Thymus (tissue), 11 donors: ENCODE measurements around the gene MRTFA. TPM values are rescaled to one million over a fixed set of nuclear protein-coding genes. Genes with fewer than 3 reads are reported as not detected.
"Not testable (repeated sequence)": the region's sequence is repeated elsewhere in the genome, so short reads cannot be mapped to it uniquely, and the experiment has no call there.

Source experiments
- DNase-seq, 9 donors: peaks; one replicate each; pipeline ENCODE4 v3.0.0-alpha.2; 2013; ENCODE audit warnings: low spot score in 9 of 9, low read depth in 6 of 9, missing footprints in 1 of 9
- H3K27ac ChIP-seq, 2 donors: one replicate each; pipeline ENCODE4 v1.5.1; 2013; ENCODE audit warnings: control low read depth in 1 of 2, low read depth in 1 of 2, low read length in 1 of 2, mild to moderate bottlenecking in 1 of 2, moderate library complexity in 1 of 2
- H3K27me3 ChIP-seq, 2 donors: one replicate each; pipeline ENCODE4 v1.5.1; 2013; ENCODE audit warnings: low read length in 1 of 2; ENCODE audit not compliant: control insufficient read depth in 2 of 2, insufficient read depth in 1 of 2
- H3K36me3 ChIP-seq, 2 donors: one replicate each; pipeline ENCODE4 v1.5.1; 2013; ENCODE audit warnings: low read length in 1 of 2, mild to moderate bottlenecking in 1 of 2, moderate library complexity in 1 of 2; ENCODE audit not compliant: control insufficient read depth in 2 of 2, insufficient read depth in 2 of 2
- H3K4me1 ChIP-seq, 2 donors: one replicate each; pipeline ENCODE4 v1.5.1; 2013; ENCODE audit warnings: low read length in 2 of 2; ENCODE audit not compliant: control insufficient read depth in 2 of 2, insufficient read depth in 2 of 2
- H3K4me3 ChIP-seq, 2 donors: one replicate each; pipeline ENCODE4 v1.5.1; 2013; ENCODE audit warnings: low read length in 2 of 2, control low read depth in 1 of 2, mild to moderate bottlenecking in 1 of 2
- H3K9me3 ChIP-seq, 2 donors: one replicate each; pipeline ENCODE4 v1.5.1; 2013; ENCODE audit warnings: low read length in 1 of 2, mild to moderate bottlenecking in 1 of 2; ENCODE audit not compliant: control insufficient read depth in 2 of 2, insufficient read depth in 1 of 2
- WGBS: extraction: QIAGEN DNeasy Blood & Tissue Kit; methylation state at CpG from one replicate; pipeline ENCODE4 v1.1.7; 2013; 5-methylcytosine and 5-hydroxymethylcytosine counted together
- polyA plus RNA-seq: library from polyadenylated mRNA; stranded (reverse); fragments of 200-250 nt; gene quantifications from one replicate; pipeline ENCODE4 v1.2.3, GENCODE V29; 2013
- total RNA-seq: library from RNA; stranded (reverse); fragments of 120-200 nt; gene quantifications from one replicate; pipeline ENCODE4 v1.2.4, GENCODE V29; 2013
- donor health status: healthy.

Gene MRTFA
- total and polyA plus RNA-seq, 2 donors = 16.8 to 37.0 TPM

DNA sequence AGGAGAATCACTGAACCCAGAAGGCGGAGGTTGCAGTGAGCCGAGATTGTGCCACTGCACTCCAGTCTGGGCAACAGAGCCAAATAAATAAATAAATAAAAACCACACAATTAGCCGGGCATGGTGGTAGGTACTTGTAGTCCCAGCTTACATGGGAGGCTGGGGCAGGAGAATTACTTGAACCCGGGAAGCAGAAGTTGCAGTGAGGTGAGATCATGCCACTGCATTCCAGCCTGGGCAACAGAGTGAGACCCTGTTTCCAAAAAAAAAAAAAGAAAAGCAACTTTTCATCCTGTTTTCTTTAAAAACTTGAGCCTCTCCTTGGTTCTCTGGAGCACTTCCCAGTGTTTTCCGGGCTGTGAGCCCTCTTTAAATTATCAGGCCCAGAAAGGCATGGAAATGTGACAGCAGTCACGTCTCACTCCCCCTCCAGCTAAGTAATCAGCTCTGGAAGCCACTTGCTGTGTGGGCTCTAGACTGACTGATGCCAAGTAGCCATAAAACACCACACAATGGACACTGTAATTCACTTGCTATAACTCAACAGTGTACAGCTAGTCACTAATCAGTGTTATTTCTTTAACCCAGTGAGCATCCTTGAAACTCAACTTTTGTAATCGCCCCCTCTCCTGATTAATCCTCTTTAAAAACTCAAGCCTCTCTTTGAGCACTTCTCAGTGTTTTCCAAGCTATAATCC lies 29.8 kb upstream of the MRTFA start:
- 94% methylated on average over 7 of the region's 7 CpGs for WGBS
- Histone ChIP-seq H3K27me3 (no peaks in the 10 kb centered on the region), H3K4me3 (no peak overlapping the region), H3K36me3 (peaks cover 4 to 30% of the 10 kb centered on the region in 2 donors), H3K4me1 (peaks cover 0 to 6% of the 10 kb centered on the region in 2 donors), H3K27ac (no peak overlapping the region), H3K9me3 (no peaks in the 10 kb centered on the region)
- DNase-seq = no peak

DNA sequence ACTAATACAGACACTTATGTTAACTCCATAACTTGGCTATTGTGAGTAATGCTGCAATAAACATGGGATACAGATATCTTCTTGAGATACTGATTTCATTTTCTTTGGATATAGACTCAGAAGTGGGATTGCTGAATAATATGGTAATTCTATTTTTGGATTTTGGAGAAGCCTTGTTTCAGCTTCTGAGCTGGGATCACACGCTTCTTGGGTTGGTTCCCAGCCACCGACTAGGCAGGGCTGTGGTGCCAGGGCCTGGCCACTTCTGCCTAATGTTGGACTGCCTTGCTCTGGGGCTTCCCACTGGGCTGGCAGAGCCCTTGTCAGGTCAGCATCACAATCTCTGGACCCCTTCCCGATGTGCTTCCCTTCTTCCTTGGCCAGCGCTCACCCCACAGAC lies 28.8 kb upstream of the MRTFA start:
- Histone ChIP-seq H3K36me3 (peaks cover 12 to 37% of the 10 kb centered on the region in 2 donors), H3K27ac (no peak overlapping the region), H3K27me3 (no peaks in the 10 kb centered on the region), H3K9me3 (no peaks in the 10 kb centered on the region), H3K4me3 (no peak overlapping the region), H3K4me1 (peaks cover 0 to 6% of the 10 kb centered on the region in 2 donors)
- DNase-seq = no peak
- WGBS = 95% methylated on average over 4 of the region's 4 CpGs

DNA sequence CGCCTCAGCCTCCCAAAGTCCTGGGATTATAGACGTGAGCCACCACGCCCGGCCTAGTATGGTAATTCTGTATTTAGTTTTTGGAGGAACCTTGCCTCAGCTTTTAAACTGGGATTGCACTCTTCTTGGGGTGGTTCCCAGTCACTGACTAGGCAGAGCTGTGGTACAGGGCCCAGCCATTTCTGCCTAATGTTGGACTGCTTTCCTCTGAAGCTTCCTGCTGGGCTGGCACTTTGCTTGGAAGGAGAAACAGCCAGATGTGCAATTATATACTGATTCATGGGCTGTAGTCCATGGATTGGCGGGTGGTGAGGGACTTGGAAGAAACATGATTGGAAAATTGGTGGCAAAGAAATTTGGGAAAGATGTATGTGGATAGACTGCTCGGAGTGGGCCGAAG lies 25.2 kb upstream of the MRTFA start:
- Histone ChIP-seq H3K4me1 (no peaks in the 10 kb centered on the region), H3K4me3 (no peak overlapping the region), H3K9me3 (no peaks in the 10 kb centered on the region), H3K36me3 (peaks cover 19 to 26% of the 10 kb centered on the region in 2 donors), H3K27me3 (no peaks in the 10 kb centered on the region), H3K27ac (no peak overlapping the region)
- no peak for DNase-seq
- WGBS = 99% methylated on average over 7 of the region's 7 CpGs

DNA sequence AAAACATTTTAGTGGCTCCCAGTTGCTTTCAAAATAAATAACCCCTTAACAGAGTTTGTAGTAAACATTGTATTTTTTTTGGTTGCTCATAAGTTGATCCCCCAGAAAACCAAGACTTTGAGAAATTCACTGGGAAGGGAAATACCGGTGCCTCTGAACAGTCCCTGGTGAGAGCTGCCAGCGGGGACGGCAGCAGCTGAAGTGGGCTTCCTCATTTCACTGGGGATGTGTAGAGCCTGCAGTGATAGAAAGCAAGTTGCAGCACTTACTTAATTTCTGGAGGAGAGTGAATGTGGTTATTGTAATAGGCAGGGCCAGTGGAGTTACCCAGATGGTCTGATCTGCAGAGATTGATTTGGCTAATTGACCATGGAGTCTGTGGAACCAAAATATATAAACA lies 24.2 kb upstream of the MRTFA start:
- H3K36me3 ChIP-seq = peaks cover 19 to 26% of the 10 kb centered on the region in 2 donors
- WGBS = 79% methylated on average over 3 of the region's 3 CpGs
- H3K4me3 ChIP-seq = no peak overlapping the region
- no peaks in the 10 kb centered on the region for H3K27me3 ChIP-seq
- no peak for DNase-seq
- H3K4me1 ChIP-seq = no peaks in the 10 kb centered on the region
- H3K27ac ChIP-seq = no peak overlapping the region
- no peaks in the 10 kb centered on the region for H3K9me3 ChIP-seq

- 96% methylated on average over 6 of the region's 6 CpGs for WGBS
- Histone ChIP-seq H3K36me3 (peaks cover 22 to 28% of the 10 kb centered on the region in 2 donors), H3K4me1 (peaks cover 0 to 2% of the 10 kb centered on the region in 2 donors), H3K4me3 (no peak overlapping the region), H3K27ac (no peak overlapping the region), H3K9me3 (no peaks in the 10 kb centered on the region), H3K27me3 (no peaks in the 10 kb centered on the region)
- no peak for DNase-seq
These were observed 22.6 kb upstream of the MRTFA start for GRCh38 chr22:40659166-40659565.

DNA sequence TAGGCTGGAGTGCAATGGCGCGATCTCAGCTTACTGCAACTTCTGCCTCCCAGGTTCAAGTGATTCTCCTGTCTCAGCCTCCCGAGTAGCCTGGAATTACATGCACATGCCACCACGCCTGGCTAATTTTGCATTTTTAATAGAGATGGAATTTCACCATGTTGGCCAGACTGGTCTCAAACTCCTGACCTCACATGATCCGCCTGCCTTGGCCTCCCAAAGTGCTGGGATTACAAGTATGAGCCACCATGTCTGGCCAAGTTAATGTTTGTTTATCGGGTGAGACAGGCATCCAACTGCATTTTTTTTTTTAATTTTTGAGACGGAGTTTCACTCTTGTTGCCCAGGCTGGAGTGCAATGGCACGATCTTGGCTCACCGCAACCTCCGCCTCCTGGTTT lies 20.1 kb upstream of the MRTFA start:
- H3K27ac ChIP-seq, DNase-seq, H3K27me3 ChIP-seq, H3K4me3 ChIP-seq, H3K9me3 ChIP-seq: not testable (repeated sequence)
- Histone ChIP-seq H3K4me1 (peaks cover 0 to 16% of the 10 kb centered on the region in 2 donors), H3K36me3 (peaks cover 10 to 23% of the 10 kb centered on the region in 2 donors)
- WGBS = 97% methylated on average over 10 of the region's 10 CpGs

DNA sequence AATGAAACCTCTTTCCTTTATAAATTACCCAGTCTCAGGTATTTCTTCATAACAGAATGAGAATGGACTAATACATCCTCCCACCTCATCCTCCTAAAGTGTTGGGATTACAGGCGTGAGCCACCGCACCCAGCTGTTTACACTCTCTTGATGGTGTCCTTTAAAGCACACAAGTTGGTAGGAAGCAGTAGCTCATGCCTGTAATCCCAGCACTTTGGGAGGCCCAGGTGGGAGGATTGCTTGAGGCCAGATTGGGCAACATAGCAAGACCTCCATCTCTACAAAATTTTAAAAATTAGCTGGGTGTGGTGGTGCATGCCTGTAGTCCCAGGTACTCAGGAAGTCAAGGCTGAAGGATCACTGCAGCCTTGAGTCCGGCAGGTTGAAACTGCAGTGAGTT lies 19.4 kb upstream of the MRTFA start:
- 99% methylated on average over 3 of the region's 3 CpGs for WGBS
- H3K4me1 ChIP-seq = peaks cover 0 to 16% of the 10 kb centered on the region in 2 donors
- not testable (repeated sequence) for H3K9me3 ChIP-seq, H3K27me3 ChIP-seq, H3K27ac ChIP-seq, H3K4me3 ChIP-seq, DNase-seq
- peaks cover 7 to 20% of the 10 kb centered on the region in 2 donors for H3K36me3 ChIP-seq

DNA sequence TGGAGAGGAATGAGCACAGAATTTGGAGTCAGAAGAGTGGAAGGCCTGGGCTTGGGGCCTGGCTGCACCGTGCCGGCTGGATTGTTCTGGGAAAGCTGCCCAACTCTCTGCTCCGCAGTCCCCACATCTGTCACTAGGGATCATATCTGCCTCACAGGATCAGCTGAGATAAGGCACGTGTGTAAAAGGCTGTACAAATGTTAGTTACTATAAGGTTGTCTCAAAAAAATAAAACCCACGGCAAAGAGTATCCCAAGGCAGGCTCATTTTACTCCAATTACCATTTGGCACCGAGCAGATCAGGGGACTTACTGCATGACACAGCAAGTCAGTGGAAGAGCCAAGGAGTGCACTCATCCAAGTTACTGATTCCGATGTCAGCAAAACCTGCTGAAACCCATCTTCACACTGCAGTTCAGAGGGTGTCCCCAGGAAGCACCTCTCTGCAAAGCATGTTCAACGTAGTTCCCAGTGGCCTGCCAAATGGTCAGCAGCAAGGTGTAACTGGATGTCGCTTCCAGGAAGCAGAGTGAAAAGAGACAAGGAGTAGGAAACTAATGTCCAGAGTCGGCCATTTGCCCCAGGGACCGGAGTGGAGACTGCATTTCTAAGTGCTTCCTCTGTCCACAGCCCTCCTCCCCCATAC lies 18.1 kb upstream of the MRTFA start:
- Histone ChIP-seq H3K4me3 (no peak overlapping the region), H3K9me3 (no peaks in the 10 kb centered on the region), H3K27ac (peak overlapping the region in 1 of 2 donors; percentile 20), H3K27me3 (no peaks in the 10 kb centered on the region), H3K36me3 (peaks cover 0 to 15% of the 10 kb centered on the region in 2 donors), H3K4me1 (peaks cover 0 to 16% of the 10 kb centered on the region in 2 donors)
- DNase-seq = no peak
- 90% methylated on average over 11 of the region's 11 CpGs for WGBS

DNA sequence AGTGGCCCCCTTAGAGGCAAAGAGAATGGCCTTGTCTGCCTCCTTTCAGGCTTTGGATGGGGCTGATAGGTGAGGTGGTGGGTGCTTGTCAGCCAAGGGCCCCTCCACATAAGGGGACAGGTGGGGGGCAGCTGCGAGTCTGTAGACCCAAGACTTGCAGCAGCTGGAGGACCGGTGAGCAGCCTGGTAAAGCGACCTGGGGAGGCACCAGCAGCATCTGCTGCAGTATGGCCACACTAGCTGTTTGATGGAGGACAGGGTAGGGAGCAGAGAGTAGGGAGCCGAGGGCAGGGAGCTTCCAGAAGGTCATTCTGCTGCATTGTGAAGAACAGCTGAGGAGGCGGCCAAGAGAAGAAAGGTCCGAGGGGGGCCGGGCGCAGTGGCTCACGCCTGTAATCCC lies 16.8 kb upstream of the MRTFA start:
- Histone ChIP-seq H3K36me3 (peaks cover 0 to 8% of the 10 kb centered on the region in 2 donors), H3K4me1 (peaks cover 0 to 18% of the 10 kb centered on the region in 2 donors), H3K27me3 (no peaks in the 10 kb centered on the region), H3K9me3 (no peaks in the 10 kb centered on the region), H3K4me3 (no peak overlapping the region), H3K27ac (peak overlapping the region in 1 of 2 donors; percentile 18)
- 98% methylated on average over 9 of the region's 9 CpGs for WGBS
- no peak for DNase-seq
